Fibroblast of lung (primary cell): Measurements from ENCODE around the gene ZCCHC7. TPM values are rescaled to one million over a fixed set of nuclear protein-coding genes. Genes with fewer than 3 reads are reported as not detected.

Source experiments
- DNase-seq, 2 donors: peaks; one replicate each; pipeline versions ENCODE4 v3.0.0 to v3.0.0-alpha.2; 2010; ENCODE audit warnings: low read depth in 2 of 2
- H2AFZ ChIP-seq: 2 replicates; pipeline ENCODE4 v1.5.1; 2012; ENCODE audit warnings: low read length, control low read depth, inconsistent platforms
- H3K27ac ChIP-seq: 2 replicates; pipeline ENCODE4 v1.5.1; 2011; ENCODE audit warnings: low read length, control low read depth; ENCODE audit not compliant: insufficient read depth
- H3K27me3 ChIP-seq: 2 replicates; pipeline ENCODE4 v1.5.1; 2011; ENCODE audit warnings: mild to moderate bottlenecking, low read length; ENCODE audit not compliant: control insufficient read depth, insufficient read depth
- H3K36me3 ChIP-seq: 2 replicates; pipeline ENCODE4 v1.5.1; 2011; ENCODE audit warnings: low read length; ENCODE audit not compliant: control insufficient read depth, insufficient read depth
- H3K4me1 ChIP-seq: 2 replicates; pipeline ENCODE4 v1.5.1; 2011; ENCODE audit warnings: low read length; ENCODE audit not compliant: control insufficient read depth, insufficient read depth; ENCODE audit errors: extremely low read depth
- H3K4me2 ChIP-seq: 2 replicates; pipeline ENCODE4 v1.5.1; 2011; ENCODE audit warnings: low read length, control low read depth; ENCODE audit not compliant: insufficient read depth; ENCODE audit errors: extremely low read depth
- H3K4me3 ChIP-seq, 4 experiments: fragments of 200-600 bp in 1 of 4; sonication (generic) in 1 of 4; replicated peaks in 1 of 4; 2 replicates each; pipeline ENCODE4 v1.5.1; 2011 to 2016; ENCODE audit warnings: low read length in 4 of 4, low read depth in 3 of 4, mild to moderate bottlenecking in 3 of 4, control low read depth in 2 of 4, inconsistent platforms in 1 of 4, mixed read lengths in 1 of 4; ENCODE audit not compliant: insufficient read depth in 1 of 4; ENCODE audit errors: control extremely low read depth in 1 of 4
- H3K79me2 ChIP-seq: 2 replicates; pipeline ENCODE4 v1.5.1; 2012; ENCODE audit warnings: mild to moderate bottlenecking, low read length, inconsistent platforms; ENCODE audit not compliant: control insufficient read depth, insufficient read depth
- H3K9ac ChIP-seq: 2 replicates; pipeline ENCODE4 v1.5.1; 2011; ENCODE audit warnings: mild to moderate bottlenecking, low read length, control low read depth; ENCODE audit not compliant: insufficient read depth
- H3K9me3 ChIP-seq: 2 replicates; pipeline ENCODE4 v1.5.1; 2012; ENCODE audit warnings: low read depth, low read length; ENCODE audit not compliant: control insufficient read depth, insufficient read depth
- H4K20me1 ChIP-seq: 2 replicates; pipeline ENCODE4 v1.5.1; 2011; ENCODE audit warnings: low read length; ENCODE audit not compliant: control insufficient read depth, insufficient read depth; ENCODE audit errors: extremely low read depth
- EZH2 ChIP-seq: IDR thresholded peaks from 2 replicates; pipeline ENCODE4 v1.5.1; 2012; ENCODE audit warnings: low read length, control low read depth, mild to moderate bottlenecking; ENCODE audit errors: missing control alignments
- polyA plus RNA-seq, 2 donors: library from polyadenylated mRNA; depleted of rRNA in 1 of 2; stranded (reverse) in 1 of 2; unstranded in 1 of 2; fragments of >200 nt; gene quantifications; 2 replicates each; pipeline ENCODE4 v1.2.1, GENCODE V29; 2011 to 2012; ENCODE audit warnings: missing spikeins in 1 of 2
- total RNA-seq: library from RNA; depleted of rRNA; stranded (reverse); fragments of >200 nt; gene quantifications from 2 replicates; pipeline ENCODE4 v1.2.1, GENCODE V29; 2014
- TF ChIP-seq, protein P1 (sequence below), 2 donors: IDR thresholded peaks in 1 of 2; conservative IDR thresholded peaks in 1 of 2; 1 replicate in 1 of 2; 2 replicates in 1 of 2; pipeline ENCODE4 v1.5.1; 2011 to 2012; ENCODE audit warnings: low read length in 2 of 2, control low read depth in 1 of 2, inconsistent platforms in 1 of 2, low read depth in 1 of 2, mild to moderate bottlenecking in 1 of 2

Gene ZCCHC7
- total and polyA plus RNA-seq, 2 donors (not counting 1 experiment from before 2014, with no cell fraction given) = 15.0 to 23.8 TPM

DNA sequence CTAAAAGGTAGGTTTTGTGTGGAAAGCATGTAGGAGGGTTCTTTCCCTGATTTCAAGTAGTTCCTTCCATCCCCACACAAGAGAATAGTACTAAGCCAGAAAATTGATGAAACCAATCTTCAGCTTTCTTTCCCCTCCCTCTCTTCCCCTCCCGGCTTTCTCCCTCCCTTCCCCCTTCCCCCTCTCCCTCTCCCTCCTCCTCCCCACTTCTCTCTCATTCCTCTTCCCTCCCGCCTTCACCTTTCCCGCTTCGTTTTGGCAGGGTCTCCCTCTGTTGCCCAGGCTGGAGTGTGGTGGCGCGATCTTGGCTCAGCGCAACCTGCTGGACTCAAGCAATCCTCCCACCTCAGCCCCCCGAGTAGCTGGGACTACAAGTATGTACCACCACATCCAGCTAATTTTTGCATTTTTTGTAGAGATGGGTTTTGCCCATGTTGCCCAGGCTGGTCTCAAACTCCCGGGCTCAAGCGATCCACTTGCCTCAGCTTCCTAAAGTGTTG, 85.8 kb downstream of the ZCCHC7 start:
- TF ChIP-seq, protein P1, sequence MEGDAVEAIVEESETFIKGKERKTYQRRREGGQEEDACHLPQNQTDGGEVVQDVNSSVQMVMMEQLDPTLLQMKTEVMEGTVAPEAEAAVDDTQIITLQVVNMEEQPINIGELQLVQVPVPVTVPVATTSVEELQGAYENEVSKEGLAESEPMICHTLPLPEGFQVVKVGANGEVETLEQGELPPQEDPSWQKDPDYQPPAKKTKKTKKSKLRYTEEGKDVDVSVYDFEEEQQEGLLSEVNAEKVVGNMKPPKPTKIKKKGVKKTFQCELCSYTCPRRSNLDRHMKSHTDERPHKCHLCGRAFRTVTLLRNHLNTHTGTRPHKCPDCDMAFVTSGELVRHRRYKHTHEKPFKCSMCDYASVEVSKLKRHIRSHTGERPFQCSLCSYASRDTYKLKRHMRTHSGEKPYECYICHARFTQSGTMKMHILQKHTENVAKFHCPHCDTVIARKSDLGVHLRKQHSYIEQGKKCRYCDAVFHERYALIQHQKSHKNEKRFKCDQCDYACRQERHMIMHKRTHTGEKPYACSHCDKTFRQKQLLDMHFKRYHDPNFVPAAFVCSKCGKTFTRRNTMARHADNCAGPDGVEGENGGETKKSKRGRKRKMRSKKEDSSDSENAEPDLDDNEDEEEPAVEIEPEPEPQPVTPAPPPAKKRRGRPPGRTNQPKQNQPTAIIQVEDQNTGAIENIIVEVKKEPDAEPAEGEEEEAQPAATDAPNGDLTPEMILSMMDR (conservative IDR thresholded peaks at IDR 0.05 in 1 of 2, IDR thresholded peaks at IDR 0.05 in 1 of 2; ENCODE audit: low read depth in 1 of 2, low read length in 2 of 2) = no peak
- no peak for TF ChIP-seq EZH2
- Histone ChIP-seq H3K9me3 (no peaks in the 10 kb centered on the region), H3K4me1 (no peaks in the 10 kb centered on the region), H2AFZ (no peak overlapping the region), H3K9ac (no peak overlapping the region), H3K4me3 (no peak overlapping the region), H3K4me2 (no peak overlapping the region), H3K79me2 (no peaks in the 10 kb centered on the region), H3K27ac (no peak overlapping the region), H3K27me3 (no peaks in the 10 kb centered on the region), H4K20me1 (no peaks in the 10 kb centered on the region), H3K36me3 (peaks cover 2% of the 10 kb centered on the region)
- DNase-seq = no peak

DNA sequence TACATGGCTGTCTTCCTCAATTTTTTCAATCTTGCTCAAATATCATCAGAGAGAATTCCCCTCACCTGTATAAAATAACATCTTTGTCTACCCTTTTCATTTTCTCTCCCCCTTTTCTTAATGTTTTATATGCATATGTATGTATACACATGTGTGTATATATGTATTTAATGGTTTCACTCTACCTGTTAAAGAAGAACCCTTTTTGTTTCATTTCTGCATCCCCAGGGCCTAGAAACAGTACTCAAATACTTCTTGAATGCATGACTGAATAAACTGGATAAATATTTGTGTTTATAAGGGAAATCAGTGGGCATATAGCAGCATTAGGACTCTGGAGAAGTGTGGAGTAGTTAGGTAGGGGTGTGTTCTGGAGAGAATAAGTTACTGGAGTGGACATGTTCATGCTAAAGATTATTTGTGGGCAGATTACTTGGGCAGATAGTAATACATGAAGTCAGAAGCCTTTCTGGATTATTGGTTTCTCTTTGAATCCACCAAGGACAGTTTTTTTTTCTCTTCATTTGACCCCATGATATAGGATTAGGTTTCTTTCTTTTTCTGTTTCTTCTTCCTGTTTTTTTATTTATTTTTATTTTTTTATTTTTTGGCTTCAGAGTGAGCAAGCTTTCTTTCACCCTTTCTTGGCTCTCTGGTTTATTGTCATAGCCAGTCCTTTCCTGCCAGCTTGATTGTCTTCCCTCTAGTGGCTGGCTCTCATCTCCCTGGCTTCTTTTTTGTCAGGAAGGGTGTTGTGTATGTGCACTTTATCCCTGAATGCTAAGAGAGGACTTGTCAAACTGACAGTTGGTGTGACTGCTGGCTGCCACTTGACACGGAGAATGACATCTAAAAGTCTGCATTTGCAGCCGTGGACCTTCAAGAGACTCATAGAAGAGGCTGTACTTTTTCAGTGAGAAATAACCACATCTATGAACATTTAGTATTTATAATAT, 89.3 kb downstream of the ZCCHC7 start:
- TF ChIP-seq, protein P1 (conservative IDR thresholded peaks at IDR 0.05 in 1 of 2, IDR thresholded peaks at IDR 0.05 in 1 of 2; ENCODE audit: low read depth in 1 of 2, low read length in 2 of 2) = no peak
- no peak for TF ChIP-seq EZH2
- H3K27me3 ChIP-seq = no peaks in the 10 kb centered on the region
- H3K4me1 ChIP-seq = no peaks in the 10 kb centered on the region
- no peaks in the 10 kb centered on the region for H4K20me1 ChIP-seq
- no peak overlapping the region for H3K4me2 ChIP-seq
- H3K4me3 ChIP-seq = no peak overlapping the region
- no peak overlapping the region for H2AFZ ChIP-seq
- no peak overlapping the region for H3K27ac ChIP-seq
- peaks cover 2% of the 10 kb centered on the region for H3K36me3 ChIP-seq
- no peaks in the 10 kb centered on the region for H3K79me2 ChIP-seq
- no peaks in the 10 kb centered on the region for H3K9me3 ChIP-seq
- H3K9ac ChIP-seq = no peak overlapping the region
- DNase-seq = peak in 1 of 2 donors; percentile 9

DNA sequence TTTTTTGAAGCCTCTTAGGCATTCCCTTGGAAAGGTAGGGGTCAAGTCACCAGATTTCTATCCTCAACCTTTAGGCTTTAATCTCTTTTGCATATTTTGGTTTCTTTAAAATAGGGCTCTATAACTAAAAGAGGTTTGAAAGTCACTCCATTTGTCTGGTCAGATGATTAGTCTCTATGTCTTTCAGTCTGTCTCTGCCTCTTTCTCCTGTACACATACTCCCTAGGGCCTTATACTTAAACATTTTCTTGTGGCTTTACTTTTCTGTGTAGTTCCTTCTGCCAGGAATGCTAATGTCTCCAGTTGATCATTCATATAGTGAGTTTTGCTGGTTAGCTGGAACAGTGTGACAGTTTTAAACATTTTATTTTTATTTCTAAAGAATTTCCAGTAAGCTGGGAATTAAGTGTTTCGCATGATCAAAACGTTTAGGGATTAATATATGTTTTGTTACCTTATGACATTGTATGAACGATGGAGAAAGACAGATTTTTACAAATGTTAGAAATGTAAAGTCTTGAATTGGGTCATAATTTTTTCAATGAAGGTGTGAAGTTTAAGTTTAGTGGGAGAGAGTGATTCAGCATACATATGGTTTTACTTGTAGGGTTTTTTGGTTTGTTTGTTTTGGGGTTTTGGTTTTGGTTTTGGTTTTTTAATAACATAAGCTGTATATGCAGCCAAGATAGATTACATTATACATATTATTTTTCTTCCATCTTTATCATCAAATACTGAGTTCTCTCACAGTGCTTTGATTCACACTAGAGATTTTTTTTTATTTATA, 90.6 kb downstream of the ZCCHC7 start:
- H3K9ac ChIP-seq = no peak overlapping the region
- no peaks in the 10 kb centered on the region for H3K79me2 ChIP-seq
- no peaks in the 10 kb centered on the region for H4K20me1 ChIP-seq
- no peaks in the 10 kb centered on the region for H3K27me3 ChIP-seq
- peak in 1 of 2 donors; percentile 23 for DNase-seq
- no peak overlapping the region for H3K4me3 ChIP-seq
- no peak overlapping the region for H3K27ac ChIP-seq
- H3K4me2 ChIP-seq = no peak overlapping the region
- H3K9me3 ChIP-seq = no peaks in the 10 kb centered on the region
- no peak overlapping the region for H2AFZ ChIP-seq
- H3K36me3 ChIP-seq = peaks cover 2% of the 10 kb centered on the region
- TF ChIP-seq, protein P1 (conservative IDR thresholded peaks at IDR 0.05 in 1 of 2, IDR thresholded peaks at IDR 0.05 in 1 of 2; ENCODE audit: low read depth in 1 of 2, low read length in 2 of 2) = no peak
- TF ChIP-seq EZH2 = no peak
- H3K4me1 ChIP-seq = no peaks in the 10 kb centered on the region
